GM12873 (cell line): Measurements from ENCODE around the gene MORN5.

Experiments
- TF ChIP-seq, protein P1 (sequence below): IDR thresholded peaks from 2 replicates; pipeline ENCODE4 v1.5.1; 2012; ENCODE audit warnings: low read depth, mild to moderate bottlenecking, moderate library complexity, low read length, control low read depth; ENCODE audit not compliant: insufficient read depth; ENCODE audit errors: missing control alignments

The MORN5 gene

DNA sequence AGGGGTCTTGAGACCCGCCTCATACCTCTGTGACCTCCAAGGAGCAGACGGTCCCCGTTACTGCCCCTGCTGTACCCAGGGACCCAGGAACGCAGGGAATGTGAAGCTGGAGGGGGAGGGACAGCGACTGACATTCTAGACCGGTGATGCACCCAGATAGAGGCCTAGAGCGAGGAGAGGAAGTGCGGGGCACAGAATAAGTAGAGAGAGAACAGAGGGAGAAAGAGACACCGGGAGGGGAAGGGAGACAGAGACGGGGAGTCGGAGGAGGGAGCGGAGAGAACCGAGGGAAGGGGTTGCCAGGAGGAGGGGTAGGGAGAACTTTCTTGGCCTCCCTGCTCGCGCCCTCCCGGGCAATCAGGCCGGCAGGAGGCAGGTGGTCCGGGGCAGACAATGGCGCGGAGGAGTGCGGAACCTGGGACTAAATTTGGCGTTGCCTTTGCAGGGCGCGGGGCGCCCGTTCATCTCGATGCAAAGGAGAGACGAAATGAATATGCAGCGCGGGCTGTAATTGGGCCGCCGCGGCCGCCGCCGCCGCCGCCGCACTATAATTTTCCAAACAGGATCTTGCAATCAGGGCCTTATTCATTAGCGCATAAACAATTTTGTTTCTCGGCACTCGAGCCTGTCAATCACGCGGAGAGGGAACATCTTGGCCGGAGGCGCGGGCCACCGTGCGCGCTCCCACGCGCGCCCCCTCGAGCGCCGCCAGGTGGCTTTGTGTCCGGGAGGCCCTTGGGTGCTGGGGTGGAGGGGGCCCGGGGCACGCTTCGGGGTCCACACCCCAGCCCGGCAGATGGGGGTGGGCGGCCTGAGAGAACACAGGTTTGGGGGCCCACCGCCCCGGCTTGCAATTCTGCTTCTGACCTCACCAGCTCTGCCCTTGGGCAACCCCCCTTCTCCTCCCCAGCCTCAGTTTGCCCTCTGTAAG is 33.1 kb upstream of the MORN5 start:
- TF ChIP-seq, protein P1, sequence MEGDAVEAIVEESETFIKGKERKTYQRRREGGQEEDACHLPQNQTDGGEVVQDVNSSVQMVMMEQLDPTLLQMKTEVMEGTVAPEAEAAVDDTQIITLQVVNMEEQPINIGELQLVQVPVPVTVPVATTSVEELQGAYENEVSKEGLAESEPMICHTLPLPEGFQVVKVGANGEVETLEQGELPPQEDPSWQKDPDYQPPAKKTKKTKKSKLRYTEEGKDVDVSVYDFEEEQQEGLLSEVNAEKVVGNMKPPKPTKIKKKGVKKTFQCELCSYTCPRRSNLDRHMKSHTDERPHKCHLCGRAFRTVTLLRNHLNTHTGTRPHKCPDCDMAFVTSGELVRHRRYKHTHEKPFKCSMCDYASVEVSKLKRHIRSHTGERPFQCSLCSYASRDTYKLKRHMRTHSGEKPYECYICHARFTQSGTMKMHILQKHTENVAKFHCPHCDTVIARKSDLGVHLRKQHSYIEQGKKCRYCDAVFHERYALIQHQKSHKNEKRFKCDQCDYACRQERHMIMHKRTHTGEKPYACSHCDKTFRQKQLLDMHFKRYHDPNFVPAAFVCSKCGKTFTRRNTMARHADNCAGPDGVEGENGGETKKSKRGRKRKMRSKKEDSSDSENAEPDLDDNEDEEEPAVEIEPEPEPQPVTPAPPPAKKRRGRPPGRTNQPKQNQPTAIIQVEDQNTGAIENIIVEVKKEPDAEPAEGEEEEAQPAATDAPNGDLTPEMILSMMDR = no peak

DNA sequence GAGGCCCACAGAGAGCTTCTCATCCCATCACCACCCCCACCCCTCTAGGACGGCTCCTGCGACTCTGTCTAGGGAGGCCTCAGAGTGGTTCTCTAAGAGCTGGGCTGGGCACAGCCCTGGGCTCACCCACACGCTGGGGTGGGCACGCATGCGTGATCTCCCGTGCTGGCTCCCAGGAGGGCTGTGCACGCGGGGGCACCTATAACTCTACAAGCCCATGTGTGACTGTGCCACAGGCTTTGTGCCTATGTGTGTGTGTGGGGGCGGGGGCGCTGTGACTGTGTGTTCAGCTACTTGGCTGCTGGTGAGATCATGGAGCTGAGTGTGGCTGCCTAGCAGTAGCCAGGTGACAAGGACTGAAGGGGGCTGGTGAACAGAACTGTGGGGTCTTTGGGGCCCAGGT is 32.3 kb upstream of the MORN5 start:
- TF ChIP-seq, protein P1 = no peak

DNA sequence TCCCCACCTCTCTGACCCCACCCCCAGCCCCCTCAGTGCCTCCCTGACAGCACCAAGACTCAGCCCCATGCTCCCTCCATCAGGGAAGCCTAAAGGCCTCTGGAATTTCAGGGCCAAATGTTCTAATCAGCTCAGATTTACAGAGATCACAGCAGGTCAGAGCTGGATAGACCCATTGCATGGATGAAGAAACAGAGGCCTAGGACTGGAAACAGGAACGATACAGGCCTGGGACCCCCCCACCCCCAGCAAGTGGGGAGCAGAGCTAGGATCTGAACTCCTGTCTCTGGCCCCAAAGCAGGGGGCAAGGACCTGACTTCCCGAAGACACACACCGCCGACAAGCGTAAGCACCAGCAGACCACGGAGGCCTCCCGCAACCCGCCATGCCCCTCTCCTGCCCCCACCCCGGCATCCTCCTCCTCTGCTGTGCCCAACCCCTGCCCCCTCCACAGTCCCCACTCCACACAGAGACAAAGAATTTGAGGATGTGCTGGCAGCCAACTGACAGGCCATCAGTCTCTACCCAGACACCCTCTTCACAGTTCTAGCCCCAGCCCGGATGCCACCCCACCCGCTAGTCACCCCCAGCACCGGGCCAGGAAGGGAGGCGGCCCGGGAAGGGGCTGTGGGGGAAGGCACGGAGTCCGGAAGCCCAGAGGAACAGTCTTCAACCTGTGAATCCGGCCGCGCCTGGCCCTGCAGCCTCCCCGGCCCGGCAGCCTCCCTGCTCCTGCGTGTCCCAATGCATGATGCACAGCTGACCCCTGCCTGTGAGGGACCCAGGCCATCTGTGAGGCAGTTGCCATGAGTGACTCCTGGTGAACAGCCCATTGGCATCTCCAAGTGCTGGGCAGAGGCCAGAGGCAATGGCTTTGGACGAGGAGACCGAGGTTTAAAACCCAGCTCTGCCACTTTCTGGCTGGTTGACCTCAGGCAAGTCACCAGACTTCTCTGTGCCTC is 31.4 kb upstream of the MORN5 start:
- TF ChIP-seq, protein P1 = no peak

DNA sequence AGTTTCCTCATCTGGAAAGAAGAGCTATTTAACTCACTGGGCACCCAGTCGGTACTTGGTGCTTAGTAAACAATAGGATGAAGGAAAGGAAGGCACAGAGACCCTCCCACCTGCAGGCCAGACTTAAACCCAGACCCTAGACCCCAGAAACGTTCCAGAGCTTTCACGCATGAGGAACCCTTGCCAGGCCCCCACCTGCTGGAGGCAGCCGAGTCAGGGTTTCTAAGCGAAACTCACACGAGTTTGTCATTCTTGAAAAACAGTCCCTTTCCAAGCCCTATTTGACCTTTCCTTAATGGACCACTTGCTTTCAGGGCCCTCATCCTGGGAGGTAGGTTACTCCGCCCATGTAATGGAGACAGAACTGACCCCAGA is 30.8 kb upstream of the MORN5 start:
- TF ChIP-seq, protein P1 = no peak

DNA sequence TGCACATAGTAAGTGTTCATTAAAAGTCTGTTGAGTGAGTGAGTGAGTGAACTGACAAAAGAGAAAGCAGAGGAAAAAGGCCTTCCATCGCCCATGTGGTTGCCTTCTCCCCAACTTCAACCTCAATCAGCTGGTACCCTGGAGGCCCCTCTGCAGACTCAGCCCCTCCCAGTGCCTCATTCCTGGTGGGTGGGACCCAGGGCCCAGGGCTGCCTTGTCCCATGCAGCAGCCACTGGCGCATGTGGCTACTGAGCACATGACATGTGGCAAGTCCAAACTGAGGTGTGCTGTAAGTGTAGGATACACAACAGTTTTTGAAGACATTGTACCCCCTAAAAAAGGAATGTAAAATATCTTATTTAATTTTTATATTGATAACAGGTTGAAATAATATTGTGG is 29.7 kb upstream of the MORN5 start:
- TF ChIP-seq, protein P1 = no peak

DNA sequence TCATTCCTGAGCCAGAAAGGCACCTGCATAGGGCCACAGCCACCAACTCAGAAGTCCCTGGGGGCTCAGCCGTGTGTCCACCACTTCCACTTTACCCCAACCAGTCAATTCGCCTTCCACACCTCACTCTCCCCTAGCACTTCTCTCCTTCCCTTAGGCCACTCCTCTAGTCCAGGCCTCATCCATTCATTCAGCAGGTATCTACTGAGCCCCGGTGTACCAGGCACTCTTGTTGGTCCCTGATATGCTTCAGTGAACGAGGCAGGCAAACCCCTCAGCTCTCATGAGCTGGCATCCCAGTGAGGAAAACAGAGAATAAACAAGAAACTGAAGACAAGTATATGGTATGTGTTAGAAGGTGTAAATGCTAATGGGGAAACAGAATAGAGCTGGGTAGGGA is 28.9 kb upstream of the MORN5 start:
- TF ChIP-seq, protein P1 = no peak
